Natural killer cell treated with Interleukin-12 subunit alpha and Interleukin-12 subunit beta and Interleukin-15 and Interleukin-18, amount 100 ng/mL, for 72 hours (primary cell): ENCODE results near the gene SLC1A7. TPM values are rescaled to one million over a fixed set of nuclear protein-coding genes. Genes with fewer than 3 reads are reported as not detected.

Source experiments
- ATAC-seq, 2 donors: fragments of 150-1000 bp; cut with Tn5 transposase in 1 of 2; sonication (Bioruptor Pico), chemical (Tn5 transposase) in 1 of 2; 2 replicates each; pipeline ENCODE4 v1.10.0; 2021
- DNase-seq: peaks from one replicate; pipeline ENCODE4 v3.0.0; 2022; ENCODE audit warnings: low spot score
- H3K27ac Mint-ChIP-seq, 2 donors: 1 replicate in 1 of 2; 2 replicates in 1 of 2; pipeline ENCODE4 v1.8.0; 2022; ENCODE audit warnings: mixed read lengths in 2 of 2, mild to moderate bottlenecking in 1 of 2, moderate library complexity in 1 of 2
- H3K27me3 Mint-ChIP-seq, 2 donors: 1 replicate in 1 of 2; 2 replicates in 1 of 2; pipeline ENCODE4 v1.8.0; 2022; ENCODE audit warnings: mixed read lengths in 2 of 2
- H3K36me3 Mint-ChIP-seq: one replicate; pipeline ENCODE4 v1.8.0; 2022; ENCODE audit warnings: mixed read lengths
- H3K4me1 Mint-ChIP-seq, 2 donors: 1 replicate in 1 of 2; 2 replicates in 1 of 2; pipeline ENCODE4 v1.8.0; 2022; ENCODE audit warnings: low read depth in 2 of 2, mixed read lengths in 2 of 2, mild to moderate bottlenecking in 1 of 2
- H3K4me3 Mint-ChIP-seq: one replicate; pipeline ENCODE4 v1.8.0; 2022; ENCODE audit warnings: mixed read lengths
- H3K9me3 Mint-ChIP-seq: 2 replicates; pipeline ENCODE4 v1.8.0; 2022; ENCODE audit warnings: mixed read lengths
- total RNA-seq, 2 donors: library from RNA; stranded (reverse); gene quantifications; one replicate each; pipeline ENCODE4 v1.2.3, GENCODE V29; 2022

Gene SLC1A7
- total RNA-seq, 2 donors from 2014 or later: 0.29 to 1.1 TPM

GRCh38 chr1:53081384-53082066 is 60.9 kb downstream of the SLC1A7 start:
- no peak overlapping the region for H3K27ac Mint-ChIP-seq
- peaks cover 19 to 24% of the 10 kb centered on the region in 2 donors for H3K4me1 Mint-ChIP-seq
- ATAC-seq: no peak
- no peak overlapping the region for H3K4me3 Mint-ChIP-seq
- peak; percentile 50 for DNase-seq
- no peaks in the 10 kb centered on the region for H3K27me3 Mint-ChIP-seq
- no peaks in the 10 kb centered on the region for H3K36me3 Mint-ChIP-seq
- H3K9me3 Mint-ChIP-seq: no peaks in the 10 kb centered on the region

GRCh38 chr1:53080769-53081168 is 61.7 kb downstream of the SLC1A7 start:
- Mint-ChIP-seq H3K27ac (no peak overlapping the region), H3K9me3 (no peaks in the 10 kb centered on the region), H3K4me1 (peaks cover 19 to 24% of the 10 kb centered on the region in 2 donors), H3K27me3 (no peaks in the 10 kb centered on the region), H3K36me3 (no peaks in the 10 kb centered on the region), H3K4me3 (no peak overlapping the region)
- no peak for DNase-seq
- no peak for ATAC-seq

- H3K9me3 Mint-ChIP-seq: no peaks in the 10 kb centered on the region
- no peaks in the 10 kb centered on the region for H3K36me3 Mint-ChIP-seq
- no peak overlapping the region for H3K4me3 Mint-ChIP-seq
- no peaks in the 10 kb centered on the region for H3K27me3 Mint-ChIP-seq
- H3K27ac Mint-ChIP-seq: no peak overlapping the region
- peaks cover 19 to 23% of the 10 kb centered on the region in 2 donors for H3K4me1 Mint-ChIP-seq
- ATAC-seq: no peak
- DNase-seq: no peak
Observed at GRCh38 chr1:53080041-53080440, 62.4 kb downstream of the SLC1A7 start.

- Mint-ChIP-seq H3K4me1 (peaks cover 11 to 15% of the 10 kb centered on the region in 2 donors), H3K4me3 (no peak overlapping the region), H3K27ac (no peak overlapping the region), H3K36me3 (no peaks in the 10 kb centered on the region), H3K9me3 (no peaks in the 10 kb centered on the region), H3K27me3 (no peaks in the 10 kb centered on the region)
- DNase-seq (no peak), ATAC-seq (no peak)
Observed at GRCh38 chr1:53079251-53079650, 63.2 kb downstream of the SLC1A7 start.

- H3K36me3 Mint-ChIP-seq: no peaks in the 10 kb centered on the region
- H3K4me3 Mint-ChIP-seq: no peak overlapping the region
- no peak overlapping the region for H3K27ac Mint-ChIP-seq
- peaks cover 8 to 11% of the 10 kb centered on the region in 2 donors for H3K4me1 Mint-ChIP-seq
- H3K9me3 Mint-ChIP-seq: no peaks in the 10 kb centered on the region
- no peaks in the 10 kb centered on the region for H3K27me3 Mint-ChIP-seq
- ATAC-seq: no peak
- no peak for DNase-seq
Observed at GRCh38 chr1:53078333-53079101, 63.9 kb downstream of the SLC1A7 start.

- no peak for DNase-seq
- no peak overlapping the region for H3K4me3 Mint-ChIP-seq
- no peaks in the 10 kb centered on the region for H3K27me3 Mint-ChIP-seq
- H3K36me3 Mint-ChIP-seq: no peaks in the 10 kb centered on the region
- H3K27ac Mint-ChIP-seq: no peak overlapping the region
- H3K9me3 Mint-ChIP-seq: no peaks in the 10 kb centered on the region
- no peak for ATAC-seq
- peaks cover 0 to 2% of the 10 kb centered on the region in 2 donors for H3K4me1 Mint-ChIP-seq
Observed at GRCh38 chr1:53077599-53077965, 64.9 kb downstream of the SLC1A7 start.

- Mint-ChIP-seq H3K4me3 (no peak overlapping the region), H3K9me3 (no peaks in the 10 kb centered on the region), H3K36me3 (no peaks in the 10 kb centered on the region), H3K4me1 (no peaks in the 10 kb centered on the region), H3K27me3 (no peaks in the 10 kb centered on the region), H3K27ac (no peak overlapping the region)
- DNase-seq (no peak), ATAC-seq (no peak)
Observed at GRCh38 chr1:53076721-53077598, 65.5 kb downstream of the SLC1A7 start.

- DNase-seq (no peak), ATAC-seq (no peak)
- H3K36me3 Mint-ChIP-seq: no peaks in the 10 kb centered on the region
- no peak overlapping the region for H3K27ac Mint-ChIP-seq
- no peak overlapping the region for H3K4me3 Mint-ChIP-seq
- H3K9me3 Mint-ChIP-seq: no peaks in the 10 kb centered on the region
- no peaks in the 10 kb centered on the region for H3K27me3 Mint-ChIP-seq
- H3K4me1 Mint-ChIP-seq: no peaks in the 10 kb centered on the region
Observed at GRCh38 chr1:53076165-53076564, 66.3 kb downstream of the SLC1A7 start.

GRCh38 chr1:53075761-53076163 is 66.7 kb downstream of the SLC1A7 start:
- H3K27me3 Mint-ChIP-seq: no peaks in the 10 kb centered on the region
- H3K4me3 Mint-ChIP-seq: no peak overlapping the region
- H3K4me1 Mint-ChIP-seq: no peaks in the 10 kb centered on the region
- no peaks in the 10 kb centered on the region for H3K9me3 Mint-ChIP-seq
- no peak for DNase-seq
- H3K36me3 Mint-ChIP-seq: no peaks in the 10 kb centered on the region
- no peak for ATAC-seq
- H3K27ac Mint-ChIP-seq: no peak overlapping the region

- H3K27me3 Mint-ChIP-seq: no peaks in the 10 kb centered on the region
- no peak overlapping the region for H3K27ac Mint-ChIP-seq
- H3K36me3 Mint-ChIP-seq: no peaks in the 10 kb centered on the region
- DNase-seq (no peak), ATAC-seq (no peak)
- no peaks in the 10 kb centered on the region for H3K4me1 Mint-ChIP-seq
- no peak overlapping the region for H3K4me3 Mint-ChIP-seq
- no peaks in the 10 kb centered on the region for H3K9me3 Mint-ChIP-seq
Observed at GRCh38 chr1:53075206-53075605, 67.2 kb downstream of the SLC1A7 start.

- no peaks in the 10 kb centered on the region for H3K4me1 Mint-ChIP-seq
- ATAC-seq: no peak
Observed at GRCh38 chr1:53074313-53075154, 67.9 kb downstream of the SLC1A7 start.

GRCh38 chr1:53073868-53074311 is 68.5 kb downstream of the SLC1A7 start:
- no peak overlapping the region for H3K4me3 Mint-ChIP-seq
- no peaks in the 10 kb centered on the region for H3K27me3 Mint-ChIP-seq
- no peaks in the 10 kb centered on the region for H3K9me3 Mint-ChIP-seq
- ATAC-seq: no peak
- H3K27ac Mint-ChIP-seq: no peak overlapping the region
- H3K36me3 Mint-ChIP-seq: no peaks in the 10 kb centered on the region
- H3K4me1 Mint-ChIP-seq: no peaks in the 10 kb centered on the region
- no peak for DNase-seq

More at GRCh38 chr1:53074313-53075154, 67.9 kb downstream of the SLC1A7 start:
- H3K27me3 Mint-ChIP-seq: no peaks in the 10 kb centered on the region
- H3K36me3 Mint-ChIP-seq: no peaks in the 10 kb centered on the region
- no peak for DNase-seq
- H3K27ac Mint-ChIP-seq: no peak overlapping the region
- H3K4me3 Mint-ChIP-seq: no peak overlapping the region
- no peaks in the 10 kb centered on the region for H3K9me3 Mint-ChIP-seq

GRCh38 chr1:53073287-53073686 is 69.2 kb downstream of the SLC1A7 start:
- ATAC-seq: no peak
- no peak overlapping the region for H3K27ac Mint-ChIP-seq
- H3K36me3 Mint-ChIP-seq: no peaks in the 10 kb centered on the region

More at GRCh38 chr1:53073287-53073686, 69.2 kb downstream of the SLC1A7 start:
- H3K9me3 Mint-ChIP-seq: no peaks in the 10 kb centered on the region
- no peaks in the 10 kb centered on the region for H3K27me3 Mint-ChIP-seq
- no peak overlapping the region for H3K4me3 Mint-ChIP-seq
- no peaks in the 10 kb centered on the region for H3K4me1 Mint-ChIP-seq
- no peak for DNase-seq
